CD4-positive, alpha-beta T cell treated with Interleukin-1 beta for 1 hour (primary cell): Measurements from ENCODE around the gene FERMT3.
"Not testable (repeated sequence)": the region's sequence is repeated elsewhere in the genome, so short reads cannot be mapped to it uniquely, and the experiment has no call there.

Experiments
- DNase-seq, 2 donors: peaks; one replicate each; pipeline ENCODE4 v3.0.0-alpha.2; 2020 to 2022

FERMT3 gene

GRCh38 chr11:64206457-64207255 lies at the start of gene FERMT3:
Gene FERMT3 (plus strand): TSS chr11:64206721. CDS start chr11:64207365, 644 bp downstream.
- peak; percentile 76 for DNase-seq

DNA sequence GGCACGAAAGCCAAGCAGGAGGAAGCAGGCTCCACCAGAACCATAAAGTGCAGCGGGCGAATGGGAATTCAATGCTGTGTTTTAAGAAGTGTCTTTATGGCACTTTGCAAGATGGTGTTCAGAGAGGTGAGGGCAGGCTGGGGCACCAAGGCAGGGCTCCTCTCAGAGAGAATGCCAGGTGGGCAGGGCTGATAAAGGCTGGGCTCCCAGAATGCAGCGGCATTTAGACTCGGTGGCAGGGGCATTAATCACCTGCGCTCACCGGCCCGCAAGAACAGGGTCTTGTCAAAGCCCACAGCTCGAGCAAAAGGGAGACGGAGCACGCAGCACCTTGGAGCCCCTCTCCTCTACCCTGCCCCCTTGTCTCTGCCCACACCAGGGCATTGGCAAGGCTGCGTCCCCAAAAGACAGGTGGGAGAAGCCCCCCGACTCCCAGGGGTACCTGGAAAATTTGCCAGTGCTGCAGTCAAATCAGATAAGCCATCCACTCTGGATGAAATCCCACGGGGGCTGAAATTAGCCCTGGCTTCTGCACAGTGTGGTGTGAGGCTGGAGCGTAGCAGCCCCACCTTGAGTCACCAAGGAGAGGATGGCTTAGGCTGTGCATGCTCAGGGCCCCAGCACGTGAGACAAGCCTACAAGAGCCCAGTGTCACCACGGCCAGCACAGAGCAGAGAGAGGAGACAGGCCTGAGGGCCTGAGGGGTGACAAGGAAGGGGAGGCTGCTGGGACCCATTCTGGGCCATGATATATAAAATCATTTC lies 48.7 kb upstream of the FERMT3 start:
- no peak for DNase-seq

DNA sequence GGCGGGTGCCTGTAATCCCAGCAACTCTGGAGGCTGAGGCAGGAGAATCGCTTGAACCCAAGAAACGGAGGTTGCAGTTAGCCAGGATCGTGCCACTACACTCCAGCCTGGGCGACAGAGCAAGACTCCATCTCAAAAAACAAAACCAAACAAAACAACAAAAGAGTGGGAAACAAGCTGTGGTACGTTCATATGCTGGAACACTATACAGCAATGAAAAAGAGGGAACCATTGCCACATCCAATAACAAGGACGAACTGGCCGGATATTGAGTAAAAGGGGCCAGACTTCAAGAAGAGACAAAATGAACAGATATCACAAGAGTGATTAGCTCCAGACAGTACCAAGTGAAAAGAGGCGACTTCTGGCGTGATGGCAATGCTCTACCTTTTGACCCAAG lies 45.5 kb upstream of the FERMT3 start:
- no peak for DNase-seq

- DNase-seq, result not testable (repeated sequence)
These were observed 43.8 kb upstream of the FERMT3 start for GRCh38 chr11:64162769-64163168.

DNA sequence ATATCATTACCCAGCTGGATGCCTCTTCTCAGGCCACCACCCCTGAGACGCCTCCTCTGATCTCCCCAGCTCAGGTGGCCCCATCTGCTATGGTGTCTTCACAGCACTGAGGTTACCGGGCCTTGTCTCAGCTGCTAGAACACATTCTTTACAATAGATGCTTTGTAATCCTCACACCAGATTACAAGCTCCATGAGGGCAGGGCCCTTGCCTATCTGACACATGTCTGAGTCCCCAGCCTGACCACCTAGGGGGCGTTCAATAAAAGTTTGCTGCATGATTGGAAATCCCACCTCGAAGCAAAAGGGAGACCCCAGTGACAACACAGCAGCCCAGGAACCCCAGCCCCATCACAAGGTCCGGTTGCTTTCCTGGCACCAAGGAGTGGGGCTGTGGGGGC lies 42.6 kb upstream of the FERMT3 start:
- no peak for DNase-seq

DNA sequence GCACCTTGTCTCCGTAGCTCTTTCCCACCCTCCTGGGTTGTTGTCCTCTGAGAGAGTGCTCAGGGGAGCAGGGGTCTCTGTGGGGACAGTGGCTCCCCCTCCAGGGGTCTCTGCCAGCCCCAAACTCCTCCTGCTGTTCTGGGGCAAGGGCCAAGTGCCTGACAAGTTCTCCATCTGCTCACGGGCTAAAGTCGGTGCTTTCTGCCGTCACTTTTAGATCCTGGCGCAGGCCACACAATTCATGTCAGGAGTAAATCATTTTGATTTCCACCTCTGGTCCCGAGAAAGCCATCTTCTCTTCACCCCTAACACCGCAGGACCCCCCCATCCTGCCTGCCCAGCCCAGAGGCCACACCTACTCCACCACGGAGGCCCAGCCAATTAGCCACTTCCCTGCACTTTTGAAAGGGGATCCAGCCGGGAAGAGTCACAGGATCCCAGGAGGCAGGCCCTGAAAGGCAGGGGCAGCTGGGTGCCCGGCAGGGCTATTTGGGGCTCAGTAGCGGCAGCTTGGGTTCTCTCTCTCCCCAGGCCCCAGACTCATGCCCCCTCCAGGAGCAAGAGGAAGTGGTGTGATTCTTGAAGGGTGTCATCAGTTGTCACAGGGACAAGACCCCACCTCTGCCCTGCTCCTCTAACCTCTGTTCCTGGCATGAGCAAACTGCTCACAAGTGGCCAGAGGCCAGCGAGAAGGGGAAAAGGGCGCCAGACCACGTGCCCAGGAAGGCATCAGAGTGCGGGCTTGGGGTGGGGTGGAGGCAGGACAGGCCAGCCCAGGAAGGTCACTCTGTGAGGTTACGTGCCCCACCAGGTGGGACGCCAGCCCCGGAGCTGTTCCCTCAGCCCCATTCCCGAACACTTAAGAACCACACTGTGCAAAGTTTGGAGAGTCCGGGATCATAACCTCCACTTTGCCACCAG lies 41.9 kb upstream of the FERMT3 start:
- no peak for DNase-seq

DNA sequence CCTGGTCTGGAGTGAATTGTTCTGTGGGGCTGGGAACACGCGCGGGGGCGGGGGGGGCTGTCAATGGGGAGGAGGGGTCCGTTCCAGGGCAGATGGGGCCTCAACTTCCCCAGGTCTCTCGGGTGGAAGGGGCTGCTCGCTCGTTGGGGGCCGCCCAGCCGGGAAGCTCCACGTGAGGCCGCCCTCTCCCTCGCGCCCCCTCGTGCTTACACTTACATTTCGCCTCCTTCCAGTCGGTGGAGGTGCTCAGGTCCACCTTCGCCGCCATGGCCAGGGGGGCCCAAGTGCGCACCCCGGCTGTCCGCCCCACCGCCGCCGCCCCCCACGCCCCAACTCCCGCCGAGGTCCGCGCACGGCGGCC lies 41.1 kb upstream of the FERMT3 start:
- DNase-seq, result no peak

DNA sequence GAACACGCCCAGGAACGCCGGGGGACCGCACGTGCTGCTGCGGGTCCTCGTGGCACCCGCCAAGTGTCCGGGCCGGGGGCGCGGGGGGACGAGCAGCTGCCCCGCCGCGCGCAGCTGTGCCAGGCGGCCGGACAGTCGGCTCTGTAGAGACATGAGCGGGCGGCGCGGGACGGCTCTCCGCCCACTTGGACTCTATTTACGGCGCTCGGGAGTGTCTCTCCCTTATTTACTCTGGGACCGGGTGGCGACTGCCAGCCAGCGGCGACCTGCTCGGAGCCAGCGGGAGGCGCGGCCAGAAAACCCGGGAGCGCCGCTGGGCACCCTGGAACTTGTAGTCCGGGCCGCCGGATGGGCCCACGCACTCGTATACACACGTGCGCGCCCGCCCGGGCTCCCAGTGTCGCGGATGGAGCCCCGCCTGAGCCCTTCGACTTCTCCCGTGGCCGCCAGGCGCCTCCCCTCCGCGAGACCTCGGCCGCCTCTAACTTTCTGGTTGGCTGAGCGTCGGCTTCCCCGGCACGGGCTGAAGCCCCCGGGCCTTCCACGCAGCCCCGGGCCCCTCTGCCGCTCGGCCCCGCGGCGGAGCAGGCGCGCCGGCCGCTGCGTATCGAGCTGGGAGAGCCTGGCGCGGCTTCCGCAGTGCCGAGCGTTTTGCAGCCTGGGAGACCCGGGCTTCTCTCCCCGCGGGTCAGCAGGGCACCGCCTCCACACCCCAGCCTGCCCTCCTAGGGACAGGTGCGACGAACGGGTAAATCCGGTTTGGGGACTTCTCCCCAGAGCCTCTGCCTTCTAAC lies 40.5 kb upstream of the FERMT3 start, which contains the start of gene MACROD1:
MACROD1 (minus strand) TSS at position 272 of the 794 bp plus-strand sequence; CDS start at position 153, 119 bp downstream.
- peak; percentile 79 to 82 for DNase-seq

GRCh38 chr11:64170419-64170818 lies 36.1 kb upstream of the FERMT3 start:
- no peak for DNase-seq

- no peak for DNase-seq
These were observed 32.7 kb upstream of the FERMT3 start for GRCh38 chr11:64173616-64174355.

DNA sequence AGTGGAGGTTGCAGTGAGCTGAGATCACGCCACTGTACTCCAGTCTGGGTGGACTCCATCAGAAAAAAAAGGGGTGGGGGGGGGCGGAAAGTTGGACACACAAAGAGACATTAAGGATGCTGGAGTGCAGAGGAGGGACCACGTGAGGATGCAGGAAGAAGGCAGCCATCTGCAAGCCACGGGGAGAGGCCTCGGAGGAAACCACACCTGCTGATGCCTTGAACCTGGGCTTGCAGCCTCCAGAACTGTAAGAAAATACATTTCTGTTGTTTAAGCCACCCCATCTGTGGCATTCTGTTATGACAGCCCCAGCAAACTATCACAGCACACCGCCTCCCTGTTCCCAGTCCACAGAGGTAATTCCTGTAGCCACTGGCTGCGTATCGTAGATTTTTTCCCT lies 29.8 kb upstream of the FERMT3 start:
- no peak for DNase-seq

DNA sequence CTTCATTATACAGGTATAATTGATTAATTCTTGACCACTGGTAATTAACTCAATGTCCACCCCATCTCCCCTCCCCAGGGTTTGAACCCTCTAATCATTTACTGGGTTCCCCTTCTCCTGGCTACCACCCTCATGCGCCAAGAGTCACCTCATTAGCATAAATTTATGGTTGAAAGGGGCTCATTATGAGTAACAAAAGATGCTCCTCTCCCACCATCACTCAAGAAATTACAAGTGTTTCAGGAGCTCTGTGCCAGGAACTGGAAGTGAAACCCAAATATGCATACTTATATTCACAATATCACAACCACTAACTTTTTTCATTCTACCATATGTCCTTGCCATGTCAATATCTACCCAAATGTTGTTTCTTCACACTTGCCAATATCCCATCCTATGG lies 28.3 kb upstream of the FERMT3 start:
- no peak for DNase-seq

GRCh38 chr11:64178951-64179639 lies 27.4 kb upstream of the FERMT3 start:
- DNase-seq, result no peak

DNA sequence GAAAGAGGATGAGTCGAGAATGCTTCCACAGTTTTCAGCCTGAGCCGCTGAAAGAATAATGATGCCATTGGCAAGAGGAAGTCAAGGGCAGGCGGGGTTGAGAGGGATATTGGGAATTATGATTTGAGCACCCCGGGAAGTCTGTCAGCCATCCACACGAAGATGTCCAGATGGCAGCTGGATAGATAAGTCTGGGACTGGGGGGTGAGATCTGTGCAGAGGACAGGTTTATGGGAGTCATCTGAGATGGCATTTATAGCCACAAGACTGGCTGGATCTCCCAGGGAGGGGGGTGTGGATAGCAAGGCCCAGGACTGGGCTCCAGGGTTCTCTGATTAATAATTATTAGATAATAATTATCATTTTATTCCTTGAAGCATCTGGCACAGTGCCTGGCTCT lies 25.6 kb upstream of the FERMT3 start:
- no peak for DNase-seq

DNA sequence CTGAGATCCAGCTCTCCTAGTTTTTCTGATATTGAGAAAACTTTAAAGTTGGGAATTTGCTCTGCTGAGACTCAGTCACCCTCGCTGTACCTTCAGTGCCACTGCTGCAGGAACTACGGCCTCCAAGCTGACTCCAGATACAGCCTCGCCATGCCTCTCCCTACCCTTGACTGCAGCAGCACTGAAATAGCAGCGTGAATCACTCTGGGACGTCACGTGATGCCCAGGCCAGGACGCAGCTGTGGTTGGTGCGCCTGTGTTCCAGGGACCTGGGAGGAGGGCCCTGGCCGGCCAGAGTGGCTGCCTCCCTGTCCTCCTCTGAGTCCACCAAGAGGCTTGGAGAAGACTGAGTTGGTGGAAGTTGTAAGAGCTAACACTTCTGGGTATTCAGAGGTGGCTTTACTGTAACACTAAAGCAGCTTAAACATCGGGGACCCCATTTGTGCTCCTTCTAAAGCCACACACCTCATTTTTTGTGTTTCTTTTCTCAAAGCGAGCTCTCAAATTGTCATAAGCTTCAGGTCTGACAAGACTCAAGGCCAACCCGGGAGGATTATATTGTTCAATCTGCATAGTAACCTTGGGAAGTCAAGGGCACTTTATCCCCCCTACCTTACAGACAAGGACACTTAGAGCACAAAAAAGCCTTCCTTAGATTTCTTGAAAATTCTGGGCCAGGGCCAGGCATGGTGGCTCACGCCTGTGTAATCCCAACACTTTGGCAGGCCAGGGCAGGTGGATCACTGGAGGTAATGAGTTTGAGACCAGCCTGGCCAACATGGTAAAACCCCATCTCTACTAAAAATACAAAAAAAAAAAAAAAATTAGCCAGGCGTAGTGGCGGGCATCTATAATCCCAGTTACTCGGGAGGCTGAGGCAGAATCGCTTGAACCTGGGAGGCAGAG lies 24.8 kb upstream of the FERMT3 start:
- peak; percentile 25 to 68 for DNase-seq

DNA sequence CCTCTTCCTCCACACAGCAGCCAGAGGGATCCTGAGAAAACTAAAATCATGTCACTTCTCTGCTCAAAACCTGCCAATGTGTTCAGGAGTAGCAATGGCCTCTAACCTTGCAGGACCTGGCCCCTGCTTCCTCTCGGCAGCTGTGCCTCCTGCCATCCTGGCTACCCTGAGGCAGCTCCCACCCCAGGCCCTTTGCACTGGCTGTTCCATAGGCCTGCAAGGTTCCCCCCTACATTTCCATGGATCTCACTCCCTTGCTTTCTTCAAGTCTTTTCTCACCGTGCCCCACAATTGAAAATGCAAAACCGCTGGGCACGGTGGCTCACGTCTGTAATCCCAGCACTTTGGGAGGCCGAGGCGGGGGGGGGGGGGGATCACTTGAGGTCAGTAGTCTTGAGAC lies 22.6 kb upstream of the FERMT3 start:
- no peak for DNase-seq

GRCh38 chr11:64185175-64185692 lies 21.3 kb upstream of the FERMT3 start:
- no peak for DNase-seq

- DNase-seq, result peak; percentile 100
These were observed 20.6 kb upstream of the FERMT3 start, which contains the start of gene STIP1 for GRCh38 chr11:64185693-64186491. Gene STIP1 (plus strand): TSS chr11:64186171. CDS start chr11:64186262, 91 bp downstream.
